DOHH2 (cell line): Measurements from ENCODE around the gene PCAT7.

Experiments
- H3F3A ChIP-seq: fragments of 200-600 bp; sonication (generic), shearing (Covaris generic); 2 replicates; pipeline ENCODE4 v1.6.0; 2016; ENCODE audit warnings: antibody characterized with exemption, mild to moderate bottlenecking; ENCODE audit not compliant: control insufficient read depth, insufficient read depth
- H3K27ac ChIP-seq: fragments of 200-600 bp; sonication (generic); 2 replicates; pipeline ENCODE4 v1.5.1; 2014; ENCODE audit warnings: low read depth, mild to moderate bottlenecking, low read length, moderate library complexity
- H3K27me3 ChIP-seq: fragments of 200-600 bp; sonication (generic); 2 replicates; pipeline ENCODE4 v1.6.1; 2014; ENCODE audit warnings: mild to moderate bottlenecking, low read length, mixed read lengths; ENCODE audit not compliant: control insufficient read depth
- H3K36me3 ChIP-seq: fragments of 200-600 bp; sonication (generic); 2 replicates; pipeline ENCODE4 v1.6.1; 2014; ENCODE audit warnings: mild to moderate bottlenecking, low read length, moderate library complexity, mixed read lengths; ENCODE audit not compliant: control insufficient read depth
- H3K4me1 ChIP-seq: fragments of 200-600 bp; sonication (generic); 2 replicates; pipeline ENCODE4 v1.6.1; 2014; ENCODE audit warnings: mild to moderate bottlenecking, low read length, mixed read lengths; ENCODE audit not compliant: control insufficient read depth
- H3K4me2 ChIP-seq: fragments of 200-600 bp; sonication (generic); 2 replicates; pipeline ENCODE4 v1.6.0; 2014; ENCODE audit warnings: mild to moderate bottlenecking, low read length, moderate library complexity
- H3K4me3 ChIP-seq: fragments of 200-600 bp; sonication (generic); 2 replicates; pipeline ENCODE4 v1.5.1; 2014; ENCODE audit warnings: mild to moderate bottlenecking, low read length, mixed read lengths
- H3K79me2 ChIP-seq: fragments of 200-600 bp; sonication (generic); 2 replicates; pipeline ENCODE4 v1.6.1; 2014; ENCODE audit warnings: mild to moderate bottlenecking, low read length, mixed read lengths; ENCODE audit not compliant: control insufficient read depth
- H3K9me2 ChIP-seq: fragments of 200-600 bp; sonication (generic); replicated peaks from 2 replicates; pipeline ENCODE4 v1.6.1; 2014; ENCODE audit warnings: mild to moderate bottlenecking, low read length, mixed read lengths; ENCODE audit not compliant: control insufficient read depth
- H3K9me3 ChIP-seq: fragments of 200-600 bp; sonication (generic); 2 replicates; pipeline ENCODE4 v1.6.1; 2014; ENCODE audit warnings: antibody characterized with exemption, low read length, mixed read lengths; ENCODE audit not compliant: control insufficient read depth, insufficient read depth
- H4K20me1 ChIP-seq: fragments of 200-600 bp; sonication (generic); 2 replicates; pipeline ENCODE4 v1.6.0; 2014; ENCODE audit warnings: low read depth, mild to moderate bottlenecking, antibody characterized with exemption, low read length, moderate library complexity; ENCODE audit not compliant: control insufficient read depth, insufficient read depth
- CTCF ChIP-seq: fragments of 200-600 bp; sonication (generic); IDR thresholded peaks from one replicate; pipeline ENCODE4 v1.5.1; 2014; ENCODE audit warnings: antibody characterized with exemption, mild to moderate bottlenecking, low read depth, low read length; ENCODE audit not compliant: poor library complexity, severe bottlenecking
- EZH2phosphoT487 ChIP-seq: fragments of 200-600 bp; sonication (generic); IDR thresholded peaks from 2 replicates; pipeline ENCODE4 v1.6.1; 2017; ENCODE audit warnings: borderline replicate concordance, mild to moderate bottlenecking, antibody characterized with exemption, low read length, moderate library complexity, mixed read lengths

PCAT7 gene

DNA sequence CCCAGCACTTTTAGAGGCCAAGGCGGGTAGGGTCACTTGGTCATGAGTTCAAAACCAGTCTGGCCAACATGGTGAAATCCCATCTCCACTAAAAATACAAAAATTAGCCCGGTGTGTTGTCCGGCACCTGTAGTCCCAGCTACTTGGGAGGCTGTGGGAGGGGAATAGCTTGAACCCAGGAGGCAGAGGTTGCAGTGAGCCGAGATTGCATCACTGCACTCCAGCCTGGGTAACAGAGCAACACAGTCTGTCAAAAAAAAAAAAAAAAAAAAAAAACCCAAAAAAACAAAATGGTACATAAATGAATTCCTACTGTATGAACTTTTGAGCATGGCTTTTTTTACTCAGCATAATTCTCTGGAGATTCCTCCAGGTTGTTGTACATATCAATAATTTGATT is 37.6 kb upstream of the PCAT7 start:
- no peak for TF ChIP-seq EZH2phosphoT487
- TF ChIP-seq CTCF, result no peak
- H4K20me1 ChIP-seq, result no peaks in the 10 kb centered on the region
- H3K9me2 ChIP-seq, result no peaks in the 10 kb centered on the region
- no peak overlapping the region for H3K27ac ChIP-seq
- H3K4me2 ChIP-seq, result no peak overlapping the region
- H3K4me1 ChIP-seq, result peaks cover 14% of the 10 kb centered on the region
- H3K79me2 ChIP-seq, result no peaks in the 10 kb centered on the region
- H3K27me3 ChIP-seq, result no peaks in the 10 kb centered on the region
- H3K4me3 ChIP-seq, result no peak overlapping the region
- H3K9me3 ChIP-seq, result no peaks in the 10 kb centered on the region
- H3F3A ChIP-seq, result no peaks in the 10 kb centered on the region
- H3K36me3 ChIP-seq, result no peaks in the 10 kb centered on the region

DNA sequence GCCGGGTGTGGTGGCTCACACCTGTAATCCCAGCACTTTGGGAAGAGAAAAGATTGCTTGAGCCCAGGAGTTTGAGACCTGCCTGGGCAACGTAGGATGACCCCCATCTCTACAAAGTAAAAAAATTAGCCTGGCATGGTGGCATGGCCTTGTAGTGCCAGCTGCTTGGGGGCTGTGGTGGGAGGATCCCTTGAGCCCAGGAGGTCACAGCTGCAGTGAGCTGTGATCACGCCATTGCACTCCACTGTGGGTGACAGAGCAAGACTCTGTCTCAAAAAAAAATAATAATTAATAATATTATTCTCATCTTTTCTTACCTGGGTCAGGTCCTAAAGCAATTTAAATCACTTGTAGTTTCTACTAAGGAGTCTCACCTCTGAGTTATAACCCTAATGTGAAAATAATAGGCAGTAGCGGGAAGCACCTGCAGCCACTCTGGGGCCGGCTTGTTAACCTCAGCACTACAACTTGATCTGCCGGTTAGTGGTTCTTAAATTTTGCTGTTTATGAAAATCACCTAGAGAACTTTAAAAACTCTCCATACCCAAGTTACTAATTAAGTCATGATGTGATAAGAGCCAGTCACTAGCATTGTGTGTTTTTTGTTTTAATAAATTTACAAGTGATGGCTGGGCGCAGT is 29.4 kb upstream of the PCAT7 start:
- peaks cover 4% of the 10 kb centered on the region; the same call in 1 of the 2 replicates for H3F3A ChIP-seq
- peak overlapping the region; percentile 31 for H3K4me2 ChIP-seq
- H3K9me3 ChIP-seq, result no peaks in the 10 kb centered on the region
- TF ChIP-seq EZH2phosphoT487, result no peak
- no peak for TF ChIP-seq CTCF
- peaks cover 58% of the 10 kb centered on the region for H3K4me1 ChIP-seq
- H3K27ac ChIP-seq, result peak overlapping the region; percentile 89
- H3K9me2 ChIP-seq, result no peaks in the 10 kb centered on the region
- H3K27me3 ChIP-seq, result 0 out of 2 replicates have a peak, but pooled peaks cover 3% of the 10 kb centered on the region
- no peaks in the 10 kb centered on the region for H3K79me2 ChIP-seq
- H3K4me3 ChIP-seq, result peak overlapping the region; percentile 34
- H3K36me3 ChIP-seq, result no peaks in the 10 kb centered on the region
- H4K20me1 ChIP-seq, result no peaks in the 10 kb centered on the region

DNA sequence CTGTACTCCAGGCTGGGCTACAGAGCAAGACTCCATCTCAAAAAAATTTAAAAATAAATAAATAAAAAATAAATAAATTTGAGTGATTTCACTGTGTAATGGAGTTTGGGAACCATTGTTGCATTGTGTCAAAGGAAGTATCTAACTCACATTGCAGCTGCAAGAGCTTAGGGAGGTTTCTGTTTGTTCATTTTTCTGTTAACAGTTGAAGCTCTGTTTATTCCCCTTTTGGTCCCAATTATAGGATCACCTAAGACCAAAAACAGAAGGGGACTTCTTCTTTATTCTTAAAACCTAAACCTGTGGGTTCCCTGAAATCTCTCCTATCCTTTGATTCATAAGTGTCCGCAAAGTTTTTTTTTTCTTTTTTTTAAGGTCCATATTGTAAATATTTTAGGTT is 28.6 kb upstream of the PCAT7 start:
- no peak for TF ChIP-seq CTCF
- Histone ChIP-seq H3K9me3 (no peaks in the 10 kb centered on the region), H3K27me3 (0 out of 2 replicates have a peak, but pooled peaks cover 3% of the 10 kb centered on the region), H3K36me3 (no peaks in the 10 kb centered on the region), H3K79me2 (no peaks in the 10 kb centered on the region), H4K20me1 (no peaks in the 10 kb centered on the region), H3K4me1 (peaks cover 58% of the 10 kb centered on the region), H3K9me2 (no peaks in the 10 kb centered on the region), H3F3A (peaks cover 4% of the 10 kb centered on the region; the same call in 1 of the 2 replicates), H3K4me2 (peak overlapping the region; percentile 37), H3K27ac (peak overlapping the region; percentile 89), H3K4me3 (peak overlapping the region; percentile 38)
